Neuronal stem cell (in vitro differentiated cells): Measurements from ENCODE around the gene MRPL20.

Experiments used
- DNase-seq: peaks from one replicate; pipeline ENCODE4 v3.0.0-alpha.2; 2013; ENCODE audit warnings: low spot score
- H2AFZ ChIP-seq: one replicate; pipeline ENCODE4 v1.6.1; 2013; ENCODE audit warnings: mild to moderate bottlenecking, low read length, inconsistent platforms
- H2AK5ac ChIP-seq: 2 replicates; pipeline ENCODE4 v1.6.1; 2013; ENCODE audit warnings: low read depth, mild to moderate bottlenecking, inconsistent platforms, low read length, moderate library complexity, mixed read lengths
- H2BK120ac ChIP-seq: 2 replicates; pipeline ENCODE4 v1.6.1; 2013; ENCODE audit warnings: low read depth, mild to moderate bottlenecking, inconsistent platforms, low read length, moderate library complexity, mixed read lengths
- H2BK12ac ChIP-seq: one replicate; pipeline ENCODE4 v1.6.1; 2013; ENCODE audit warnings: low read length, inconsistent platforms
- H2BK15ac ChIP-seq: 2 replicates; pipeline ENCODE4 v1.6.1; 2013; ENCODE audit warnings: mild to moderate bottlenecking, low read length, inconsistent platforms, mixed read lengths
- H2BK5ac ChIP-seq: one replicate; pipeline ENCODE4 v1.6.1; 2013; ENCODE audit warnings: inconsistent platforms, mild to moderate bottlenecking, low read length, moderate library complexity
- H3K14ac ChIP-seq: one replicate; pipeline ENCODE4 v1.6.1; 2013; ENCODE audit warnings: low read length, inconsistent platforms
- H3K18ac ChIP-seq: 2 replicates; pipeline ENCODE4 v1.6.1; 2013; ENCODE audit warnings: low read length, inconsistent platforms
- H3K23ac ChIP-seq: 2 replicates; pipeline ENCODE4 v1.6.1; 2013; ENCODE audit warnings: low read depth, mild to moderate bottlenecking, mixed read lengths, low read length, inconsistent platforms; ENCODE audit not compliant: poor library complexity
- H3K27ac ChIP-seq: replicated peaks from 3 replicates; pipeline ENCODE4 v1.5.1; 2013; ENCODE audit warnings: low read length, inconsistent platforms
- H3K27me3 ChIP-seq, 3 experiments: 2 replicates each; pipeline ENCODE4 v1.6.1; 2013; ENCODE audit warnings: low read length in 3 of 3, mild to moderate bottlenecking in 2 of 3, inconsistent platforms in 1 of 3, low read depth in 1 of 3, mixed read lengths in 1 of 3, moderate library complexity in 1 of 3; ENCODE audit not compliant: control insufficient read depth in 3 of 3, insufficient read depth in 3 of 3
- H3K36me3 ChIP-seq, 2 donors: replicated peaks in 1 of 2; 2 replicates each; pipeline ENCODE4 v1.6.1; 2013; ENCODE audit warnings: low read length in 2 of 2; ENCODE audit not compliant: control insufficient read depth in 2 of 2, insufficient read depth in 2 of 2
- H3K4ac ChIP-seq: 2 replicates; pipeline ENCODE4 v1.6.1; 2013; ENCODE audit warnings: inconsistent platforms, mild to moderate bottlenecking, low read length, moderate library complexity
- H3K4me1 ChIP-seq, 2 donors: 1 replicate in 1 of 2; 2 replicates in 1 of 2; pipeline ENCODE4 v1.6.1; 2013; ENCODE audit warnings: low read length in 2 of 2, low read depth in 1 of 2; ENCODE audit not compliant: control insufficient read depth in 2 of 2, insufficient read depth in 1 of 2
- H3K4me2 ChIP-seq: one replicate; pipeline ENCODE4 v1.6.1; 2013; ENCODE audit warnings: mild to moderate bottlenecking, low read length, inconsistent platforms; ENCODE audit not compliant: insufficient read depth, poor library complexity, severe bottlenecking
- H3K4me3 ChIP-seq, 2 donors: 2 replicates each; pipeline ENCODE4 v1.5.1; 2013; ENCODE audit warnings: low read length in 2 of 2, mild to moderate bottlenecking in 2 of 2, inconsistent platforms in 1 of 2, moderate library complexity in 1 of 2
- H3K79me1 ChIP-seq: one replicate; pipeline ENCODE4 v1.6.1; 2013; ENCODE audit warnings: low read depth, mild to moderate bottlenecking, inconsistent platforms, low read length, moderate library complexity
- H3K9ac ChIP-seq: one replicate; pipeline ENCODE4 v1.6.1; 2013; ENCODE audit warnings: mild to moderate bottlenecking, low read depth, low read length, inconsistent platforms; ENCODE audit not compliant: poor library complexity
- H3K9me3 ChIP-seq, 2 donors: replicated peaks in 1 of 2; 2 replicates each; pipeline versions ENCODE3 to v1.6.1; 2013; ENCODE audit warnings: low read length in 2 of 2, mild to moderate bottlenecking in 2 of 2, inconsistent platforms in 1 of 2, low read depth in 1 of 2, mixed read lengths in 1 of 2, moderate library complexity in 1 of 2; ENCODE audit not compliant: control insufficient read depth in 2 of 2, insufficient read depth in 1 of 2
- H4K8ac ChIP-seq: one replicate; pipeline ENCODE4 v1.6.1; 2013; ENCODE audit warnings: low read depth, mild to moderate bottlenecking, inconsistent platforms, low read length, moderate library complexity
- H4K91ac ChIP-seq: one replicate; pipeline ENCODE4 v1.6.1; 2013; ENCODE audit warnings: low read length, low read depth, mild to moderate bottlenecking, inconsistent platforms; ENCODE audit not compliant: poor library complexity
- WGBS, 2 donors: extraction: QIAGEN DNeasy Blood & Tissue Kit; methylation state at CpG; one replicate each; pipeline ENCODE4 v1.1.7; 2013; ENCODE audit warnings: missing lambda C conversion rate in 2 of 2, mixed read lengths in 1 of 2; ENCODE audit not compliant: insufficient read length in 2 of 2, insufficient replicate concordance in 1 of 2; ENCODE audit errors: extremely low coverage in 2 of 2; 5-methylcytosine and 5-hydroxymethylcytosine counted together

The MRPL20 gene

DNA sequence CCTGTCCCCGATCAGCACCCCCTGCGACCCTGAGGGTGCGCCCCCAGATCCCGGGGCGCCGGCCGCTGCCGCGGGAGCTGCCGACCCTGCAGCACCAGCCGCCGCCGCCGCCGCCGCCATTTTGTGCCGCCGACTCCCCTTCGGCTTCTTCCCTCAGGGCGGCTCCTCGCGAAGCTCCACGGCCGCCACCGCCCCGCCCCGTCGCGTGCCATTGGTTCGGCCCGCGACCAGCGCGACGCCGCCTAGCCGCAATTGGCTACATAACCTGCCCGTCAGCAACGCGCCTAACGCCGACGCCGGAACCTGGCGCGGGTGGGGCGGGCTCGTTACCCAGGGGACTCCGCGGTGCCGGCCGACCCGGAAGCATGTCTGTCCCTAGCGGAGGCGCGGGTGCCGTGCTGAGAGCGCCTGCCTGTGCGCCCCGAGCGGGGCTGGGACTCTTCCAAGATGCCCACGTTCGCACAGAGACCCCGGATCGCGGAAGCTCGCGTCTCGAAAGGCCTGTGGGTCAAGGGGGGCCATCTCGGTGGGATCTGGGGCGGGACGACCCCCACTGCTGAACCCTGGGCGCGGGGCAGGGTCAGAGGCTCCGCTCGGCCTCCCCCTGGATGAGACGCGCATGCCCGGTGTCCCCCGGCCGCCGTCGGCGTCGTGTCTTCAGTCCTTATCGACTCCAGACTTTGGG lies 7.8 kb downstream of the MRPL20 start, which contains the start of gene CCNL2:
Gene CCNL2 (minus strand): TSS at position 149 of the 685 bp plus-strand sequence. CDS start 29 bp downstream, at position 120.
- peak within 1 kb of the TSS; percentile 80 for H3K4ac ChIP-seq

GRCh38 chr1:1398677-1399186 lies 8.4 kb downstream of the MRPL20 start:
- Histone ChIP-seq H2BK5ac (peak overlapping the region; percentile 79), H3K14ac (peak overlapping the region; percentile 87), H3K18ac (peak overlapping the region; percentile 99), H2BK120ac (peak overlapping the region; percentile 89), H3K4me2 (peak overlapping the region; percentile 90), H3K23ac (peak overlapping the region; percentile 98), H3K9me3 (no peaks in the 10 kb centered on the region), H3K4me3 (peak overlapping the region; percentile 84 to 98), H4K8ac (no peak overlapping the region), H3K4ac (peak overlapping the region; percentile 80), H3K27ac (no peak overlapping the region), H3K9ac (peak overlapping the region; percentile 100), H3K27me3 (no peaks in the 10 kb centered on the region), H3K79me1 (peaks cover 24% of the 10 kb centered on the region), H2AK5ac (peak overlapping the region; percentile 98), H2AFZ (peak overlapping the region; percentile 90), H3K36me3 (peaks cover 46 to 80% of the 10 kb centered on the region in 2 donors), H4K91ac (no peak overlapping the region), H3K4me1 (peaks cover 11 to 14% of the 10 kb centered on the region in 2 donors), H2BK12ac (peak overlapping the region; percentile 53), H2BK15ac (peak overlapping the region; percentile 62)
- DNase-seq: no peak
- WGBS, 2 donors: no CpG with 5 or more reads among the region's 54 CpGs

More for the DNA sequence above, 7.8 kb downstream of the MRPL20 start, which contains the start of gene CCNL2:
- DNase-seq: peak; percentile 99
- Histone ChIP-seq H3K4me3 (peak within 1 kb of the TSS; percentile 84 to 98), H3K36me3 (peaks cover 48 to 78% of the 10 kb centered on the region in 2 donors), H3K14ac (peak within 1 kb of the TSS; percentile 100), H2AFZ (peak within 1 kb of the TSS; percentile 91), H3K9me3 (no peaks in the 10 kb centered on the region), H2BK12ac (peak within 1 kb of the TSS; percentile 70), H2BK120ac (peak within 1 kb of the TSS; percentile 89), H2AK5ac (peak within 1 kb of the TSS; percentile 98), H3K27ac (peak within 1 kb of the TSS; percentile 34), H4K91ac (peak within 1 kb of the TSS; percentile 97), H3K23ac (peak within 1 kb of the TSS; percentile 98), H3K4me1 (peaks cover 11 to 14% of the 10 kb centered on the region in 2 donors), H2BK15ac (peak within 1 kb of the TSS; percentile 62), H4K8ac (peak within 1 kb of the TSS; percentile 79), H2BK5ac (peak within 1 kb of the TSS; percentile 79), H3K18ac (peak within 1 kb of the TSS; percentile 99), H3K9ac (peak within 1 kb of the TSS; percentile 100), H3K4me2 (peak within 1 kb of the TSS; percentile 91), H3K79me1 (peaks cover 24% of the 10 kb centered on the region), H3K27me3 (no peaks in the 10 kb centered on the region)
- no CpG with 5 or more reads among the region's 86 CpGs for WGBS, 2 donors

GRCh38 chr1:1397839-1398523 lies 9.1 kb downstream of the MRPL20 start:
- Histone ChIP-seq H3K18ac (no peak overlapping the region), H3K4me3 (peak overlapping the region; percentile 84 to 98), H3K9ac (peak overlapping the region; percentile 100), H3K4me2 (peak overlapping the region; percentile 90), H4K8ac (no peak overlapping the region), H3K27ac (no peak overlapping the region), H4K91ac (no peak overlapping the region), H2AFZ (no peak overlapping the region), H3K36me3 (peaks cover 50 to 81% of the 10 kb centered on the region in 2 donors), H3K4me1 (peaks cover 11 to 14% of the 10 kb centered on the region in 2 donors), H2AK5ac (peak overlapping the region; percentile 98), H2BK120ac (no peak overlapping the region), H2BK12ac (no peak overlapping the region), H3K4ac (no peak overlapping the region), H3K23ac (no peak overlapping the region), H3K79me1 (peaks cover 25% of the 10 kb centered on the region), H3K9me3 (peaks cover 0 to 3% of the 10 kb centered on the region in 2 donors), H3K14ac (no peak overlapping the region), H3K27me3 (no peaks in the 10 kb centered on the region), H2BK15ac (no peak overlapping the region), H2BK5ac (no peak overlapping the region)
- no CpG with 5 or more reads among the region's 19 CpGs for WGBS, 2 donors
- DNase-seq: no peak

DNA sequence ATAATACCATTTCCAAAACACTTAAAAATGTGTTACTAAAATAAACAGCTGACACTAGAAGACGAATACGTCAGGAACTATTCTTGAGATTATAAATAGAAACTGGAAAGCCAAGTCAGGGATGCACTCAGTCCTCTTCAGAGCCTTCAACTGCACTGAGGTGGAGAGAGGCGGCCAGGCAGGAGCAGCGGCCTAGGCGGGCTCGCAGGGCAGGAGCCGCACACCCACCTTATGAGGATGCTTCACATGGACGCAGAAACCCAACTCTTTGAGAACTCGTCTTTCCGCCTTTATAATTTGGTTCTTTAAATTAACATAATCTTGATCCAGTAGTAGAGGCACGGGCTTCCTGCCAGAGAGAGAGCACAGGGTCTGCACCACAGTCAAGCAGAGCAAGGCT lies 11.9 kb downstream of the MRPL20 start:
- Histone ChIP-seq H3K36me3 (peaks cover 49 to 81% of the 10 kb centered on the region in 2 donors), H3K79me1 (peaks cover 25% of the 10 kb centered on the region)

More for the DNA sequence above, 11.9 kb downstream of the MRPL20 start:
- Histone ChIP-seq H2BK15ac (no peak overlapping the region), H3K4me2 (no peak overlapping the region), H4K91ac (no peak overlapping the region), H3K9me3 (peaks cover 0 to 4% of the 10 kb centered on the region in 2 donors), H2BK5ac (no peak overlapping the region), H4K8ac (no peak overlapping the region), H3K4ac (no peak overlapping the region), H3K23ac (no peak overlapping the region), H3K4me1 (peaks cover 7 to 11% of the 10 kb centered on the region in 2 donors), H3K18ac (no peak overlapping the region), H3K4me3 (no peak overlapping the region), H2AFZ (no peak overlapping the region), H3K27me3 (no peaks in the 10 kb centered on the region), H3K14ac (no peak overlapping the region), H3K9ac (no peak overlapping the region), H2AK5ac (no peak overlapping the region), H2BK12ac (no peak overlapping the region), H2BK120ac (no peak overlapping the region), H3K27ac (no peak overlapping the region)
- WGBS, 2 donors: no CpG with 5 or more reads among the region's 11 CpGs
- DNase-seq: no peak
